Erythroblast (primary cell): ENCODE data around the gene CKS2.

Experiments used
- GATA1 ChIP-seq: IDR thresholded peaks from 2 replicates; pipeline ENCODE4 v1.6.1; 2011; ENCODE audit warnings: low read depth, mild to moderate bottlenecking, control low read depth, low read length, moderate library complexity
- POLR2A ChIP-seq: IDR thresholded peaks from 2 replicates; pipeline ENCODE4 v1.6.1; 2011; ENCODE audit warnings: mild to moderate bottlenecking, low read length

DNA sequence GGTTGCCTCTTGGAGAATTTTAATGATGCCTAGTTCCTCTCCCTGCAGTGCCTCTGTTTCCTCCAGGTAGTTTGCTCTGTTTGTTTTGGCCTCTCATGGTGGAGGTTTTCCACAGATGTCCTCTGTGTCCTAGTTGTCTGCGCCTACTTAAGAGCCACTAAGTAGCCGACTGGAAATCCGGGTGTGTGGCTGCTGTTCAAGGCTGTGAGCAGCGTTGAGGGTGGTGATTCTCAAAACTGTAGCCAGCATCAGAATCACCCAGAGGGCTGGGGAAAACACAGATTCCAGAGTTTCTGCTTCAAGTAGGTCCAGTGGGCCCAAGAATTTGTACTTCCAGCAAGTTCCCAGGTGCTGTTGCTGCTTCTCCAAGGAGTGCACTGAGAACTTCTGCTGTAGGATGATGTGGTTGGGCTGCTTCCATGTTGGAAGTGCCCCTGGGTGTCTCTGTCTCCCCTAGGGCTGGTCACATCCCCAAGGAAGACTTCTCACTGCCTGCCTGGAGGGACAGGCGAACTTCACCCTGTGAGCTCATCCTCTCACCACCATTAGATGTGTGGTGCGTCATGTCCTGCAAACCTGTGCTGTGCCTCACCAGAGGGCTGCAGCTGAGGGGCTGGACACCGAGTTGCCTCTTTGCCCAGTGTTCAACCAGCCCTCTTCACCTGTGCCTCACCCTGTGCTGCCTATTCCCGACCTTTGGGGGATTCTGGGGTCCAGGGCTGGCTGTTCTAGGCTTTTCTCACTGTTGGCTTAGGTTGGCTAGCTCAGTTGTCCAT, 42.1 kb downstream of the CKS2 start:
- TF ChIP-seq POLR2A (no peak), GATA1 (no peak)
